NCI-H2171 (cell line): ENCODE measurements around the gene CRTC1.

Experiments used
- DNase-seq: peaks from one replicate; lab custom pipeline; 2025; lab: John Stamatoyannopoulos, UW

The CRTC1 gene

GRCh38 chr19:18770663-18771327, 87.3 kb downstream of the CRTC1 start:
- no peak for DNase-seq

GRCh38 chr19:18771328-18772242, 88.1 kb downstream of the CRTC1 start:
- DNase-seq: no peak

- DNase-seq: no peak
Measured at GRCh38 chr19:18772620-18773587, 89.4 kb downstream of the CRTC1 start.

- DNase-seq: no peak
Measured at GRCh38 chr19:18773682-18774081, 90.2 kb downstream of the CRTC1 start.

GRCh38 chr19:18774107-18774506, 90.6 kb downstream of the CRTC1 start:
- DNase-seq: no peak

GRCh38 chr19:18774782-18775444, 91.4 kb downstream of the CRTC1 start:
- DNase-seq: no peak

GRCh38 chr19:18775586-18776287, 92.3 kb downstream of the CRTC1 start:
- DNase-seq: no peak

GRCh38 chr19:18776288-18776594, 92.8 kb downstream of the CRTC1 start:
- no peak for DNase-seq

GRCh38 chr19:18776736-18777135, 93.3 kb downstream of the CRTC1 start:
- DNase-seq: no peak

GRCh38 chr19:18777301-18778075, 94.0 kb downstream of the CRTC1 start:
- DNase-seq: no peak

- no peak for DNase-seq
Measured at GRCh38 chr19:18778076-18778389, 94.6 kb downstream of the CRTC1 start.

- DNase-seq: no peak
Measured at GRCh38 chr19:18778826-18779495, 95.5 kb downstream of the CRTC1 start.

GRCh38 chr19:18780081-18780480, 96.6 kb downstream of the CRTC1 start:
- no peak for DNase-seq

- no peak for DNase-seq
Measured at GRCh38 chr19:18780631-18781030, 97.2 kb downstream of the CRTC1 start.

- no peak for DNase-seq
Measured at GRCh38 chr19:18781047-18781600, 97.6 kb downstream of the CRTC1 start.

- DNase-seq: no peak
Measured at GRCh38 chr19:18781885-18782527, 98.5 kb downstream of the CRTC1 start.

- no peak for DNase-seq
Measured at GRCh38 chr19:18782559-18783225, 99.2 kb downstream of the CRTC1 start.

- DNase-seq: no peak
Measured at GRCh38 chr19:18783958-18784785, 100.7 kb downstream of the CRTC1 start.
